ENCODE data around the gene LCN9.
A peak's percentile ranks its signal among the peaks of the same experiment; 100 is the strongest.

The LCN9 gene

DNA sequence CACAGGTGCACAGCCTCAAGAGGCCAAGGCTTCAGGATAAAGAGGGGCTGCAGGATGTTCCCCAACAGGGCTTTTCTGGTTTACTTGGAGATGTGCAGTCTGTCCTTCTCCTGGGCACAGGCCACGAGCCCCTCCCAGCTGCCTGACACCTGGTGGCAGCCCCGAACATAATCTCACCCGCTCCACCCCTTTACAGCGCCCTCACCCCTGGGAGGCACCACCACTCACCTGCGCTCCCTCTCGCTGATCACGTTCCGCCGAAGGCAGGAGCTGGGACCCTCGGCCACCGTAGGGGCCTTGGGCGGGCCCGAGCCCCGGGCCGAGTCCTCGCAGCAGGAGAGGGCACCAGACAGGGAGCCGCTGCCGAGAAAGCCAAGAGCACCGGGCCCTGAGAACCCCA lies 35.7 kb downstream of the LCN9 start:
- no peak for DNase-seq (ENCODE audit: low read depth)

DNA sequence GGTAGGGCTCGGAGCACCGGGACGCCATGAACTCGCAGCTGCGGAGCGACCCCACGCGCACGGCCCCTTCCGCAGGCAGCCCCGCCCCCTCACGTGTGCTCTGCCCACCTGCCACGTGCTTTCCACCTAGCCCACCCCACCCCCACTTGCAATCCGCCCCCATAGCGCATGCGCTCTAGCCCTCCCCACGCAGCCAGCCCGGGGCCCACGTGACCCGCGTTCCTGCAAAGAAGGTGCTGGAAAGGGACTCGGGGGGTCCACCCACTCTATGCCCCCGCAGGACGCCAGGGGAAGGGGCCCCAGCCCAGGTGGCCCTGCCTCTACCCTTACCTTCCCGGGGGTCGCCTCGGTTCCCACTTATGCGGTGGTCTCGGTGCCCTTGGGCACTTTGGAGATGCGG lies 36.3 kb downstream of the LCN9 start, which contains the start of gene SOHLH1:
Gene SOHLH1, minus strand, starts transcription at position 42 of the 400 bp plus-strand sequence. Its CDS starts 14 bp downstream, at position 28.
- DNase-seq (ENCODE audit: low read depth) = no peak

DNA sequence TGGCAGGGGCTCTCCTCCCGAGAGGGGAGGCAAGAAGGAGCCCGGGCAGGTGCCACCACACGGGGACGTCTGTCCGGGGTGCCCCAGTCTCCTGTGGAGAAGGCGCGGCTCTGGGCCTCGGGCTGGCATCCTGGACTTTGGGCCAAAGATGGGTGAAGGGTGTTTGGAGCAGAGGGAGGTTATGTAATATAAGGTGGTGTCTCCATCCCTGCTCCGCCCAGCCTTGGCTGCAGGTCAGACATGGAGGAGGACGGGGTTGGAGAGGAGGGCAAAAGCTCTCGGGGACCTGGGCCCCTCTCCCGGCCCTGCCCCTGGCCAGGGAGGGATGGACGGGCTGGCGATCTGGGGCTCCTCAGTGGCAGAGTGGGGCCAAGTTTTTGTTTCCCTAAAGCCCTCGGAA lies 37.4 kb downstream of the LCN9 start:
- DNase-seq (ENCODE audit: low read depth) = no peak

DNA sequence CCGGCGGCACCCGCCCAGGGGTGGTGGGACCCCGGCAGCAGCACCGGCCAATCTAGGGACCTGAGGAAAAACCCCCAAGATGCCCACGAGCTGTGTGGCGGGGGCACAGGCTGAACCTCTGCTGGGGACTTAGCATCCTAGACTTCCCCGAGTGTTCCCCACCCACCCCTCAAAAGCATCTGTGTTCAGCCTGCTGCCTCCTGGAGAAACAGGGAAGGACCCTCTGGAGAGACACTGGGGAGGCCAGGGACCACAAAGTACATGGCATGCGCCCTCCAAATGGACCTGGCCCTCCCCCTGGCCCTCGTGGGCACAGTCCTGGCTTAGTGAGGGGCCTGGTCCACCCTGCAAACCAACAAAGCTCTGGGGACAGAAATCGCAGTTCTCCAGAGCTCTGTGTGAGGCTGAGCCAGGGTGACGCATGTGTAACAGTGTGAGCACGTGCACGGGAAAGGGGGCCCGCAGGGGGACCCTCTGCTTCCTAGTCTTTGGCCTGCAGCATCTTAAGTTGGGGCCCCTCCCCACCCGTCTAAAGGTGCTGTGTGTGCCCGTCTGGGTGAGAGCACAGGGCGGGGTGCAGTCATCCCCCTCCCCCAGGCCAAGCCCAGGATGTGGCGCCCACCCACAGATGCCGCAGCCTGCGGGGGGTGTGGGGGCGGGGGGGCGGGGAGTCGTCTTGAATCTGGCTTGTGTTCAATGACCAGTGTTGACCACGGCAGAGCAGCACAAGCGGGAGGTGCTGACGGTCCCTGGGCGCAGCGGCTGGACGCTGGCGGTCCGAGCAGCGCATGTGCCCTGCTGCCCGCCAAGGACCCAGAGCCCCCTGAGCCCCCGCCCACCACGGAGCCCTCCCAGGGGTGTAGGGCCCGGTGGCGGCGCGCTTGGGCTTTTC lies 38.2 kb downstream of the LCN9 start:
- no peak for DNase-seq (ENCODE audit: low read depth)

DNA sequence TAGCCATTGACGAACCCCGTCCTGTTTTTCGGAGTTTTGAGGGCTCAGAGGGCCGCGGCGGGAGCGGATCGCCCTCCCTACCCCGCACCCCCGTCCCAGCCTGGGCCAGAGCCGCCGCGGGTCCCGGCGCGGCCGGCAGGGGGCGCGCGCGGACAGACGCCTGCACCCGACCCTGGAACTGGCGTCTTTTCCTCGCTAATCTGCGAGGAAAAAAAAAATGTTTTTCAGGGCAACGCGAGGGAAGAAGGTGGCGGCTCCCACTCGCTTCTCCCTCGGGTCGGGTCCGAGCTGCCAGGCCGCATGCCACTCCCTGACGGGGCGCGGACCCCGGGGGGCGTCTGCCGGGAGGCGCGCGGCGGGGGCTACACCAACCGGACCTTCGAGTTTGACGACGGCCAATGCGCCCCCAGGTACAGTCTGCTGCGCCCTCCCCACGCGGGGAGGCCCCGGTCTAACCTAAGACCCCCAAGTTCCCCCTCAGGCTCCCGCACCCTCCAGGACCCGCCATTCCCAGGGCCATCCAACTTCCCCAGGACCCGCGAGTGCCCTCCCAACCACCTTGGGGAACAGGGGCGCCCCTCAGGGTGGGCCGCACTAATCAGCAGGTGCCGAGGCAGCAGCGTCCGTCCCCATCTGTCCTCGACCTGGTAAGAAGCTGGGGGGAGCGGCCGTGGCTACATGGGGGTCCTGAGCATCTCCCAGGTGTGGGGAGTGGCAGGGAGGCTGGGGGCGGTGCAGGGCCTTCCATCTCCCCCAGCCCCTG lies 39.0 kb downstream of the LCN9 start, which contains the start of gene KCNT1:
Gene KCNT1, plus strand, starts transcription at position 227 of the 763 bp plus-strand sequence. Its CDS starts 74 bp downstream, at position 301.
- DNase-seq (ENCODE audit: low read depth) = peak; percentile 7

DNA sequence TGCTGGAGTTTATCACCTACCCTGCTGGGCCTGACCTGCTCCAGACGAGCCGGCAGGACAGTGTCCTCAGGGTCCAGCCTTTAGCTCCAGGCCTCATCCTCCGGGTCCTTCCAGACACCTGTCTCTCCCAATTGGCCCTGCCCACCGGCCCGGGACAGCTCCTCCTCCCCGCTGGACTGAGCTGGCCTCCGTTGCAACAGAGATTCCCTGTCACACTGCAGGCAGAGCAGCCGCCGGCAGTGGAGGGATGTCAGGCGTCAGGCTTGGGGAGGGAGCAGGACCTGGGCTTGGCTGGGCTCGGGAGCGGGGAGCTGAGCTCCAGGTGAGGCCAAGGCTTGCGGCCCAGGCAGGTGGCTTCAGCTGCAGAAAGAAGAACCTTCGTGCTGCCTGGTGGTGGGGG lies 40.6 kb downstream of the LCN9 start:
- no peak for DNase-seq (ENCODE audit: low read depth)

DNA sequence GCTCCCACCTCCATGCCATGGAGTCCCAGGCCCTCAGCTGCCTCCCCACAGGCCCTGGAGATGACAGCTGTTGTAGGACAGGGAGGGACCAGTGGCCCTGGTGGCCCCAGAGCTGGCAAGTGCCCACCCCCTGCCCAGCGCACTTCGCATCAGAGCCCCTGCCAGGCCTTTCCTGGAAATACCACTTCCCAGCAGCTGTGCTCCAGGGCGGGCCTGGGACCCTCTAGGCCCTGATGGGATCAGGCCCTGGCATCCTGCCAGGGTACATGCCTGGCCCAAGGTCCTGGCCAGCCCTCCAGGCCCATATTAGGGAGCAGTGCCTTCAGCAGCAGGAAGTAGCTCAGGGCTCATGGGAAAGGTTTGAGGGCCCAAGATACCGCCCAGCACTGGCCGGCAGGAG lies 41.4 kb downstream of the LCN9 start:
- DNase-seq (ENCODE audit: low read depth) = no peak

DNA sequence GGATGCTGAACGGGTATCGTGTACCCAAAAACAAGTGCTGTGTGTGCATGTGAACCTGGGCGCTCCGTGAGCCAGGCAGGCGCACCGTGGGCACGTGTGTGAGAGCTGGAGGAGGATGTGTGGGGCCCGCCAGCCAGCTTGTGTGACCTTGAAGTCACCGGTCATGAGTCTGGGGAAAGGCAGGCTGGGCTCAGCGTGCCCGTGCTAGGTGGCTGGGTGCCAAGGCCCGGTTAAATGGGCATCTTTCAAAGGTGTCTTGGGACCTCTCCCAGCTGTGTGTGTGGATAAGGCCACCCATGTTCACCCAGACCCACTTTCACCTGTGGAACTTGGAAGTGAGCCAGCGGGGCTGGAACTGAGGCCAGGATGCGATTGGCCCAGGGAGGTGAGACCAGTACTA lies 42.3 kb downstream of the LCN9 start:
- no peak for DNase-seq (ENCODE audit: low read depth)

DNA sequence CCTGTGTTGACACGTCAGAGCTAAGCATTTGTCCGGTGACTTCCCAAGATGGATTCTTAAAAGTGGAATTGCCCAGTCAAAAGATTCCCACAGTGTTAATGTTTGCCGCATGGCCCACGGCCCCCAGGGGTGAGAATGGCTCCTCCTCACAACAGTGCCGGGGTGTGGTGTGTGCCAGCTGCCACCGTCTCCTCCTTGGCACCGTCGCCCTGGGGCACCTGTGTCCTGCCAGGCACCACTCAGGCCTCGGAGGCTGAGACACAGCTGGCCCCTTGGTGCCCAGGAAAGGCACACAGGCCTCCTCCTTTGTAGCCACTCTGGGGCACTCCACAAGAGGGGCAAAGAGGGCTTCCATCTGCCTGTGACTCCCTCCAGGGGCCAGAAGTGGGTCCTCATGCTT lies 43.2 kb downstream of the LCN9 start:
- DNase-seq (ENCODE audit: low read depth) = no peak

DNA sequence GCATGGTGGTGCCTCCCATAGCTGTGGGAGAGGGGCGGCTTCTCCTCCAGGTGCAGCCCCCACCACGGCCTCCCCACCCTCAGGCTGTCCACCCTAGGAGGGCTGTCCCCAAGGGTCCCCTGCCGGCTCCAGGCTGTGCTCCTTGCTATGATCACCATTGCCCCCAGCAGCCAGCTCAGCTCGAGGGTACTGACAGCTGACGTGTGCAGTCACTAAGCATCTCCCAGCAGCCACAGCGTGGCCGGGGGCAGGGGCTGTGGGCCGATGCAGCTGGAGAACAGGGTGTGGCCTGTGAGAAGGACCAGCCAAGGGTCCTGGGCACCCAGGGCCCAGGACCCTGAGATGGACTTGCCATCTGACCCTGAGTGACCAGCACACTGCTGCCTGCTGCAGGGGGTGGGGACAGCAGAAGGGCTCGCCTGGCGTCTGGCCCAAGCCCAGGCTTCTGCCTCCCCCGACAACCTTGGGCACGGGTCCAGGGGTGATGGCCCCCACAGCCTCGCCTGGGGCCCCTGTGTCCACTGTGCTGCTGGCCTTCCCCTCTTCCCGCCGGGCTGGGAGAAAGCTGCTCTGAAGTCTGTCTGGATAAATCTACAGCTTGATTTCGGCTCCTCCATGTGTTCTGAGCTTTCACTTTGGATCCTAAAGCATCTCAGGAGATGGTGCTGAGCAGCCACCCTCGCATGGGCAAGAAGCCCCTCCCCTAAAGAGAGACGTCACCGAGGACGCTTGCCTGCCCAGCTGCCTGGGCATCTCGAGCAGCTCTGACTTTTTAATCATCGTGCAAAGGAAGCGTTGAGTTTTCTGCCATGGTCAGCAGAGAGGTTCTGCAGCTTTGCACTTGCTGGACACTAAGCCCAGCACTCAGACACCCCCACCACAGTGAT lies 44.4 kb downstream of the LCN9 start:
- no peak for DNase-seq (ENCODE audit: low read depth)

DNA sequence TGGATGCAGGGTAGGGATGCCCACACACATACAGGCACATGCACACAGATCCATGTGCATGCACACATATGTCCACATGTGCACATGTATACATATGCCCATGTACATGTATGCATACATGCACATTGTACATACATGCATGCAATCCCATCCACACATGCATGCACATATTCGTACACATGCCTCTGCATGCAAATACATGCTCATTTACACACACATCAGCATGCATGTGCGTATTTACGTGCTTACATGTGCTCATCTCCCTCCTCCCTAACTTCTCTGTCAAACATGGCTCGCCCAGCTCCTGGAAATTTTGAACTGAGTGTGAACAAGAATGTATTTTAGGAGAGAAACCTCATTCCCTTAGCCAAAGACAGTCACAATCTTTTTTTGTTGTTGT lies 45.1 kb downstream of the LCN9 start:
- DNase-seq (ENCODE audit: low read depth) = no peak

DNA sequence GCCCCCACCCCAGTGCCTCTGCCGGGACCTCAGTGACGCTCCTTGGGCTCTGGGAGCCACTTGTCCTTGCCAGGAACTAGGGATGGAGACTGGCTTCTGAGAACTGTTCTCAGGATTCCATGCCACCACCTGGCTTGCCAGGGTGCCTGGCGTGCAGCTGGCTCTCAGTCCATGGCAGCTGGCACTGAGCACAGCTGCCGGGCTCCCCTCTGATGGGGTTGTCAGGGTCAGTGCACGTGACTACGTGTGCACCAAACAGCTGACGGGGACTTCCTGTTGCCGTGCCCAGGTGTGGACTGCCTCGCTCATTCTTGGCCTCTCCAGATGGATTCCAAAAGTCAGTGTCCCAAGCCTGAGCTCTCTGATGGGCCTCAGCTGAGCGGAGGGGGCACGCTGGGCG lies 48.3 kb downstream of the LCN9 start:
- DNase-seq (ENCODE audit: low read depth) = no peak

DNA sequence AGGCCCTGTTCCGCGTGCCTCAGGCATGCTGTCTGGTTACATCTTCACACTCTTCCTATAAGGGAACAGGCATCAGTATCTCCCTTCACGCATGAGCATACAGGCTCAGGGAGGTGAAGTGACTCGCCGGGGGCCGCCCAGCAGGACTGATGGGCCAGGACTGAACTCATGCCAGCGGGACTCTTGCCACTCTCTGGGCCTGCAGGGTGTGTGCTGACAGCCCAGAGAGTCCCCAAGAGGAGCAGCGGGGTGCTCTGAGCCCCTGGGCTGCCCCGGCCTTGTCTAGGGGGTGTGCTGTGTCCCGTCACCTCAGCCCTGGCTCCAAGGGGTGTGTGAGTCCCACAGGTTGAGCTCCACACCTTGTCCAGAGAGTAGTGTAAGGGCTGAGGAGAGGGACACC lies 48.8 kb downstream of the LCN9 start:
- no peak for DNase-seq (ENCODE audit: low read depth)

DNA sequence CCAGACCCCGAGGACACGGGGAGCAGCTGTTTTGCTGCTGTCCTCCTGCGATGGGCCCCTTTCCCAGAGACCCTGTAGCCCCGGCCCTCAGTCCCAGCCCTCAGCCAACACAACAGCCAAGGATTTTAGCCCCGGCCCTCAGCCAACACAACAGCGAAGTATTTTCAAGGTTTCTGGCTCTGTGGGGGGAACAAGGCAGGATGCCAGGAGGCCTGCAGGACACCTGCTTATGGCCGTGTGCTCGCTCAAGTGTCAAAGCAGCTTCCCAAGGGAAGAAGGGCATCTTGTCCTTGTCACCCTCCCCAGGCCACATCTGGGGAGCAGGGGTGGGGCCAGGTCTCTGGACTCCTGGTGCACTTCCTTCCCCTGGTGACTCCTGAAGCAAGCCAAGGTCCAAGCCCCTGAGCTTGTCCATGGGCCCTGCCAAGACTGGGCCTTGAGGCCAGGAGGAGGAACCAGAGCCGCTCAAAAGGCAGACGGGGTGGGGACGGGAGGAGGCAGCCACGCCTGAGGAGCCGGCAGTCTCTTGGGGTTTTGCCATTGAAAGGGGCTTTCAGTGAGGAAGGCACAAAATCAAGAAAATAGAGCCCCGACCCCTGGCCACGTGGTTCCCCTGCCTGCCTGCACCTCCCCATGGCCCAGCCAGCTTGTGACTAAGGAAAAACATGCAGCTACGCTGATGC lies 49.6 kb downstream of the LCN9 start:
- DNase-seq (ENCODE audit: low read depth) = no peak

DNA sequence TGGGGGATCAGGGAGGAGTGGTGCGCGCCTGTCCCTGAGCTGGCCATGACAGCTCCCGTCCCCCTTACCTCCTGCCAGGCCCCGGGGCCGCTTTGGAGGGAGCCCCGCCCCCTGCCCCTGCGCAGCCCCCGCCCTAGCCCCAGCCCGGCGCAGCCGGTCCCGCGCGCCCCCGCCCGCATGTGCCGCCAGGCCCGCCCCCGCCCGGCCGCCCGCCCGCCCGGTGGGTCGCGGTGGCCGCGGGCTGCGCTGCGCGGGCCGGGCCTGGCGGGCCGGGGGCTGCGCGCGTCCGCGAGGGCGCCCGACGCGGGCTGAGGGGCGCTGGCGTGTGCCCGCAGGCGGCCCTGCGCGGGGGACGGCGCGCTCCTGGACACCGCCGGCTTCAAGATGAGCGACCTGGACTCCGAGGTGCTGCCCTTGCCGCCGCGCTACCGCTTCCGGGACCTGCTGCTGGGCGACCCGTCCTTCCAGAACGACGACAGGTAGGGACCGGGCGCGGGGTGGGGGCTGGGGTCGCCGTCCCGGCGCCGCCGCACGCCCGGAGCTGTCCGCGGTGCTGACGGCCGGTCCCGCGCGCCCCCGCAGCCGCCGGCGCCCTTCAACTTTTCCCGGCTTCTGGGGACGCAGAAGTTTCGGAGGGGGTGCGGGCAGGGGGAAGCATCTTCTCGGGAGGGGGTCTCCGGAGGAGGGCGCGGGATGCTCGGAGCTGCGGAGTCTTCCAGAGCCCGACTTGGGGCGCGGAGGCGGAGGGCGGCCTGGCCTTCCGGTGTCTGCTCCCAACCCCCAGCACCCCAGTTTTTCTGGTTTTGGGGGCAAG lies 51.3 kb downstream of the LCN9 start:
- no peak for DNase-seq (ENCODE audit: low read depth)

DNA sequence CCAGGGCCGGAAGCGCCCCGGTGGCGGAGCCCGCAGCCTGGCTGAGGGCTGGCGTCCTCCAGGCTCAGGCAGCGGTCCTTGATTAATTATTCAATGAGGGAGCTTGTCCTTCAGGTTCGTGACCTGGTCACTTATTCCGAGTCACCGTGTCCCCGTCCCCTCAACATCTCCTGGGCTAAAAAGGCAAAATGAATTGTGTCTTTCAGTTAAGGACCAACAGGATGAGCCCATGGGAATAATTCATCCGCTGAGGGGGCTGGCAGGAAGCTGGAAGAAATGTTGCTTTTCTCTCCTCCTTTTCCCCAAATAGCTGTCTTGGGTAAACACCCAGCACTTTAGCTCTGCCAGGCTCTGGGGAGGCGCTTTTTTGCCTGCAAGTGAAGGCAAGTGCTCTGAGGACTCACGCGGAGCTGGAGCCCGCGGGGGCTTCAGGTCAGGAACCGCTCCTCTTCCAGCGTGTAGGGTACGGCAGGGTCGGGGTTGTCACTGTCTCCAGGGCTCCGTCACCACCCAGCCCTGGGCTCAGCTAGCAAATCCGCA lies 52.0 kb downstream of the LCN9 start:
- no peak for DNase-seq (ENCODE audit: low read depth)

DNA sequence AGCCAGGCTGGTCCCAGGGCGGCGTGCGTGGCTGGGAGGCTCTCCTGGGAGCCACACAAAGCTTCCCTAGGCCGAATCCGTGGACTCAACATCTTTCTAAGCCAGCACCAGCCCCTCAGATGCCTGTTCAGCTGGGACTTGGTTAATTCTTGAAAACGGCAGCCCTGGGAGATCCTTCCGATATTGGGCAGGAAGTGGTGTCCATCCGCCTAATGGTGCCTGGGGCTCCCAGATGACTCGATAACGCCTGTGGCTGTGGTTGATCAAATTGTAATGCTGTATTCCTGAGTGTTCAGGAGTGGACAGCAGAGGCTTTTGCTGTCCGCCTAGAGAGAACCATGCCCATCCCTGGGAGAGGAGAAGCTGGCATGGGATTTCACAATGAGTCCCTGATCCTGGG lies 52.9 kb downstream of the LCN9 start:
- DNase-seq (ENCODE audit: low read depth) = no peak
